ENCODE results near the gene SRGAP1.

Gene SRGAP1

DNA sequence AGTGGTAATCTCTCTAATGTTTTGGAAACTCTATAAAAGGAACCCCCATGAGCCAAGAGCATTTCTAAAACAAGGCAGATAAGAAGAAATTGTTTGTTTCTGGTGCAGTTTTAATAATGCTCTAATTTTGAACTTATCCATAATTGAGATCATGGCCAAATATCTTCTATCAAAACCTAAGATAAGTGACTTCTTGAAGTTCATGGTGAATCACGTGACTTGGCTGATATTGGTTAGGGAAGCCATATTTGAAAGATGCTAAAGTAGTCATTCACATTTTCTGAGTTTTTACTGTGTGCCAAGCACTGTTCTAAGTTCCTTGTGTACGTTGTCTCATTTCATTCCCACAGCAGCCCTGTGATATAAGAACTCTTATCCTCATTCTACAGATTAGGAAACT, 219.7 kb downstream of the SRGAP1 start:
- Histone ChIP-seq H3K9me3 (ENCODE audit: control insufficient read depth, insufficient read depth, low read depth, low read length) (no peaks in the 10 kb centered on the region), H3K4me1 (ENCODE audit: control insufficient read depth, insufficient read depth, low read length) (no peaks in the 10 kb centered on the region), H3K4me3 (ENCODE audit: low read depth, low read length) (no peak overlapping the region), H3K27ac (ENCODE audit: extremely low read depth, low read depth, low read length) (no peak overlapping the region), H3K36me3 (ENCODE audit: control insufficient read depth in 2 of 2, insufficient read depth in 1 of 2, low read length in 2 of 2) (no peaks in the 10 kb centered on the region)
- POLR2A ChIA-PET = no interaction called here
- TF ChIP-seq, protein P1, sequence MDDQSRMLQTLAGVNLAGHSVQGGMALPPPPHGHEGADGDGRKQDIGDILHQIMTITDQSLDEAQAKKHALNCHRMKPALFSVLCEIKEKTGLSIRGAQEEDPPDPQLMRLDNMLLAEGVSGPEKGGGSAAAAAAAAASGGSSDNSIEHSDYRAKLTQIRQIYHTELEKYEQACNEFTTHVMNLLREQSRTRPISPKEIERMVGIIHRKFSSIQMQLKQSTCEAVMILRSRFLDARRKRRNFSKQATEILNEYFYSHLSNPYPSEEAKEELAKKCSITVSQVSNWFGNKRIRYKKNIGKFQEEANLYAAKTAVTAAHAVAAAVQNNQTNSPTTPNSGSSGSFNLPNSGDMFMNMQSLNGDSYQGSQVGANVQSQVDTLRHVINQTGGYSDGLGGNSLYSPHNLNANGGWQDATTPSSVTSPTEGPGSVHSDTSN (CRISPR knock-in tag; IDR thresholded peaks at IDR 0.05) = no peak
- TF ChIP-seq GLI2 (tag by site-specific recombination; IDR thresholded peaks at IDR 0.05; ENCODE audit: borderline replicate concordance, low read depth) (no peak), MEIS1 (CRISPR knock-in tag; IDR thresholded peaks at IDR 0.05; ENCODE audit: borderline replicate concordance) (no peak), YY1 (tag by site-specific recombination; IDR thresholded peaks at IDR 0.05) (no peak), ZNF341 (tag by site-specific recombination; IDR thresholded peaks at IDR 0.05; ENCODE audit: low read depth) (no peak), PRDM1 (tag by site-specific recombination; IDR thresholded peaks at IDR 0.05) (no peak), ZBTB7A (tag by site-specific recombination; IDR thresholded peaks at IDR 0.05; ENCODE audit: low read depth) (no peak), ZNF24 (tag by site-specific recombination; IDR thresholded peaks at IDR 0.05) (no peak), ZNF585B (tag by site-specific recombination; IDR thresholded peaks at IDR 0.05) (no peak), ZBTB48 (tag by site-specific recombination; IDR thresholded peaks at IDR 0.05) (no peak), WT1 (tag by site-specific recombination; IDR thresholded peaks at IDR 0.05) (no peak), GLIS2 (tag by site-specific recombination; IDR thresholded peaks at IDR 0.05) (no peak), SP2 (tag by site-specific recombination; IDR thresholded peaks at IDR 0.05) (no peak), ZNF184 (tag by site-specific recombination; IDR thresholded peaks at IDR 0.05) (no peak), ZNF707 (tag by site-specific recombination; IDR thresholded peaks at IDR 0.05) (no peak)
- TF ChIP-seq, protein P2, sequence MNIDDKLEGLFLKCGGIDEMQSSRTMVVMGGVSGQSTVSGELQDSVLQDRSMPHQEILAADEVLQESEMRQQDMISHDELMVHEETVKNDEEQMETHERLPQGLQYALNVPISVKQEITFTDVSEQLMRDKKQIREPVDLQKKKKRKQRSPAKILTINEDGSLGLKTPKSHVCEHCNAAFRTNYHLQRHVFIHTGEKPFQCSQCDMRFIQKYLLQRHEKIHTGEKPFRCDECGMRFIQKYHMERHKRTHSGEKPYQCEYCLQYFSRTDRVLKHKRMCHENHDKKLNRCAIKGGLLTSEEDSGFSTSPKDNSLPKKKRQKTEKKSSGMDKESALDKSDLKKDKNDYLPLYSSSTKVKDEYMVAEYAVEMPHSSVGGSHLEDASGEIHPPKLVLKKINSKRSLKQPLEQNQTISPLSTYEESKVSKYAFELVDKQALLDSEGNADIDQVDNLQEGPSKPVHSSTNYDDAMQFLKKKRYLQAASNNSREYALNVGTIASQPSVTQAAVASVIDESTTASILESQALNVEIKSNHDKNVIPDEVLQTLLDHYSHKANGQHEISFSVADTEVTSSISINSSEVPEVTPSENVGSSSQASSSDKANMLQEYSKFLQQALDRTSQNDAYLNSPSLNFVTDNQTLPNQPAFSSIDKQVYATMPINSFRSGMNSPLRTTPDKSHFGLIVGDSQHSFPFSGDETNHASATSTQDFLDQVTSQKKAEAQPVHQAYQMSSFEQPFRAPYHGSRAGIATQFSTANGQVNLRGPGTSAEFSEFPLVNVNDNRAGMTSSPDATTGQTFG (tag by site-specific recombination; IDR thresholded peaks at IDR 0.05; ENCODE audit: borderline replicate concordance) = no peak
- TF ChIP-seq, protein P3, sequence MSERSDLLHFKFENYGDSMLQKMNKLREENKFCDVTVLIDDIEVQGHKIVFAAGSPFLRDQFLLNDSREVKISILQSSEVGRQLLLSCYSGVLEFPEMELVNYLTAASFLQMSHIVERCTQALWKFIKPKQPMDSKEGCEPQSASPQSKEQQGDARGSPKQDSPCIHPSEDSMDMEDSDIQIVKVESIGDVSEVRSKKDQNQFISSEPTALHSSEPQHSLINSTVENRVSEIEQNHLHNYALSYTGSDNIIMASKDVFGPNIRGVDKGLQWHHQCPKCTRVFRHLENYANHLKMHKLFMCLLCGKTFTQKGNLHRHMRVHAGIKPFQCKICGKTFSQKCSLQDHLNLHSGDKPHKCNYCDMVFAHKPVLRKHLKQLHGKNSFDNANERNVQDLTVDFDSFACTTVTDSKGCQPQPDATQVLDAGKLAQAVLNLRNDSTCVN (tag by site-specific recombination; optimal IDR thresholded peaks at IDR 0.05) = no peak
- TF ChIP-seq, protein P4, sequence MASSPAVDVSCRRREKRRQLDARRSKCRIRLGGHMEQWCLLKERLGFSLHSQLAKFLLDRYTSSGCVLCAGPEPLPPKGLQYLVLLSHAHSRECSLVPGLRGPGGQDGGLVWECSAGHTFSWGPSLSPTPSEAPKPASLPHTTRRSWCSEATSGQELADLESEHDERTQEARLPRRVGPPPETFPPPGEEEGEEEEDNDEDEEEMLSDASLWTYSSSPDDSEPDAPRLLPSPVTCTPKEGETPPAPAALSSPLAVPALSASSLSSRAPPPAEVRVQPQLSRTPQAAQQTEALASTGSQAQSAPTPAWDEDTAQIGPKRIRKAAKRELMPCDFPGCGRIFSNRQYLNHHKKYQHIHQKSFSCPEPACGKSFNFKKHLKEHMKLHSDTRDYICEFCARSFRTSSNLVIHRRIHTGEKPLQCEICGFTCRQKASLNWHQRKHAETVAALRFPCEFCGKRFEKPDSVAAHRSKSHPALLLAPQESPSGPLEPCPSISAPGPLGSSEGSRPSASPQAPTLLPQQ (tag by site-specific recombination; IDR thresholded peaks at IDR 0.05) = no peak
- TF ChIP-seq, protein P5, sequence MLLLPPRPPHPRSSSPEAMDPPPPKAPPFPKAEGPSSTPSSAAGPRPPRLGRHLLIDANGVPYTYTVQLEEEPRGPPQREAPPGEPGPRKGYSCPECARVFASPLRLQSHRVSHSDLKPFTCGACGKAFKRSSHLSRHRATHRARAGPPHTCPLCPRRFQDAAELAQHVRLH (tag by site-specific recombination; IDR thresholded peaks at IDR 0.05) = no peak
- CTCF ChIA-PET = no interaction called here

DNA sequence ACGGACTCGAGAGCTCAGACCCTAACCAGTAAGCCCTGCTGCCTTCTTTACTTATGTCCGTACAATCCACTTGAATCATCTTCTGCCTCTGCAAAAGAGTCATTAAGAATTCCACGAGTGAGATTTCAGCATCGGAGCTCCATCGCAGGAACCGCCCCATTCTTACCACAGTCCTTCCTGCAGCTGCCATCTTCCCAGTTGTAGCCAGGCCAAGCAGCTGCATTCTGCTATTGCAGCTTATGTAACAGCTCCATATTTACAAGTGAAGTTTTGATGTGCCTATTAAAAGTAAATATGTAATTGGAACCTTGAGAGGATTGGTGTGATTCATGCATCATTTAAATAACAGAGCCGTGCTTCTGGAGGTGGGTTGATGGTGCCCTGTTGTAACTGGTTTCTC, 220.2 kb downstream of the SRGAP1 start:
- ChIA-PET POLR2A (no interaction called here), CTCF (no interaction called here)
- Histone ChIP-seq H3K36me3 (ENCODE audit: control insufficient read depth in 2 of 2, insufficient read depth in 1 of 2, low read length in 2 of 2) (no peaks in the 10 kb centered on the region), H3K27ac (ENCODE audit: extremely low read depth, low read depth, low read length) (no peak overlapping the region), H3K4me1 (ENCODE audit: control insufficient read depth, insufficient read depth, low read length) (no peaks in the 10 kb centered on the region), H3K4me3 (ENCODE audit: low read depth, low read length) (no peak overlapping the region), H3K9me3 (ENCODE audit: control insufficient read depth, insufficient read depth, low read depth, low read length) (no peaks in the 10 kb centered on the region)
- TF ChIP-seq ZNF146 (tag by site-specific recombination; IDR thresholded peaks at IDR 0.05) = no peak
- TF ChIP-seq, protein P6, sequence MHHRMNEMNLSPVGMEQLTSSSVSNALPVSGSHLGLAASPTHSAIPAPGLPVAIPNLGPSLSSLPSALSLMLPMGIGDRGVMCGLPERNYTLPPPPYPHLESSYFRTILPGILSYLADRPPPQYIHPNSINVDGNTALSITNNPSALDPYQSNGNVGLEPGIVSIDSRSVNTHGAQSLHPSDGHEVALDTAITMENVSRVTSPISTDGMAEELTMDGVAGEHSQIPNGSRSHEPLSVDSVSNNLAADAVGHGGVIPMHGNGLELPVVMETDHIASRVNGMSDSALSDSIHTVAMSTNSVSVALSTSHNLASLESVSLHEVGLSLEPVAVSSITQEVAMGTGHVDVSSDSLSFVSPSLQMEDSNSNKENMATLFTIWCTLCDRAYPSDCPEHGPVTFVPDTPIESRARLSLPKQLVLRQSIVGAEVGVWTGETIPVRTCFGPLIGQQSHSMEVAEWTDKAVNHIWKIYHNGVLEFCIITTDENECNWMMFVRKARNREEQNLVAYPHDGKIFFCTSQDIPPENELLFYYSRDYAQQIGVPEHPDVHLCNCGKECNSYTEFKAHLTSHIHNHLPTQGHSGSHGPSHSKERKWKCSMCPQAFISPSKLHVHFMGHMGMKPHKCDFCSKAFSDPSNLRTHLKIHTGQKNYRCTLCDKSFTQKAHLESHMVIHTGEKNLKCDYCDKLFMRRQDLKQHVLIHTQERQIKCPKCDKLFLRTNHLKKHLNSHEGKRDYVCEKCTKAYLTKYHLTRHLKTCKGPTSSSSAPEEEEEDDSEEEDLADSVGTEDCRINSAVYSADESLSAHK (tag by site-specific recombination; IDR thresholded peaks at IDR 0.05) = no peak
- no peak for TF ChIP-seq HOXD13 (CRISPR knock-in tag; IDR thresholded peaks at IDR 0.05; ENCODE audit: borderline replicate concordance)
- TF ChIP-seq ZNF791 (tag by site-specific recombination; IDR thresholded peaks at IDR 0.05) = no peak
- no peak for TF ChIP-seq KLF10 (tag by site-specific recombination; IDR thresholded peaks at IDR 0.05)
- TF ChIP-seq, protein P7, sequence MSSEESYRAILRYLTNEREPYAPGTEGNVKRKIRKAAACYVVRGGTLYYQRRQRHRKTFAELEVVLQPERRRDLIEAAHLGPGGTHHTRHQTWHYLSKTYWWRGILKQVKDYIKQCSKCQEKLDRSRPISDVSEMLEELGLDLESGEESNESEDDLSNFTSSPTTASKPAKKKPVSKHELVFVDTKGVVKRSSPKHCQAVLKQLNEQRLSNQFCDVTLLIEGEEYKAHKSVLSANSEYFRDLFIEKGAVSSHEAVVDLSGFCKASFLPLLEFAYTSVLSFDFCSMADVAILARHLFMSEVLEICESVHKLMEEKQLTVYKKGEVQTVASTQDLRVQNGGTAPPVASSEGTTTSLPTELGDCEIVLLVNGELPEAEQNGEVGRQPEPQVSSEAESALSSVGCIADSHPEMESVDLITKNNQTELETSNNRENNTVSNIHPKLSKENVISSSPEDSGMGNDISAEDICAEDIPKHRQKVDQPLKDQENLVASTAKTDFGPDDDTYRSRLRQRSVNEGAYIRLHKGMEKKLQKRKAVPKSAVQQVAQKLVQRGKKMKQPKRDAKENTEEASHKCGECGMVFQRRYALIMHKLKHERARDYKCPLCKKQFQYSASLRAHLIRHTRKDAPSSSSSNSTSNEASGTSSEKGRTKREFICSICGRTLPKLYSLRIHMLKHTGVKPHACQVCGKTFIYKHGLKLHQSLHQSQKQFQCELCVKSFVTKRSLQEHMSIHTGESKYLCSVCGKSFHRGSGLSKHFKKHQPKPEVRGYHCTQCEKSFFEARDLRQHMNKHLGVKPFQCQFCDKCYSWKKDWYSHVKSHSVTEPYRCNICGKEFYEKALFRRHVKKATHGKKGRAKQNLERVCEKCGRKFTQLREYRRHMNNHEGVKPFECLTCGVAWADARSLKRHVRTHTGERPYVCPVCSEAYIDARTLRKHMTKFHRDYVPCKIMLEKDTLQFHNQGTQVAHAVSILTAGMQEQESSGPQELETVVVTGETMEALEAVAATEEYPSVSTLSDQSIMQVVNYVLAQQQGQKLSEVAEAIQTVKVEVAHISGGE (tag by site-specific recombination; conservative IDR thresholded peaks at IDR 0.05; ENCODE audit: low read depth) = no peak
